K562 (cell line): ENCODE results near the gene TCOF1. TPM values are rescaled to one million over a fixed set of nuclear protein-coding genes. Genes with fewer than 3 reads are reported as not detected.

Experiments used
- AFF4 ChIP-seq: sonication (generic); formaldehyde crosslinking; IDR thresholded peaks from 2 replicates; pipeline ENCODE4 v1.8.0; 2023; ENCODE audit warnings: mild to moderate bottlenecking, missing genetic modification reagents
- ATF3 ChIP-seq, 2 experiments: fragments of 450-650 bp in 1 of 2; sonication (generic) in 1 of 2; formaldehyde crosslinking in 1 of 2; IDR thresholded peaks in 1 of 2; conservative IDR thresholded peaks in 1 of 2; 2 replicates each; pipeline versions ENCODE4 v1.6.1 to v1.8.1; 2016 to 2023; ENCODE audit warnings: mild to moderate bottlenecking in 2 of 2, moderate library complexity in 2 of 2, inconsistent platforms in 1 of 2, missing genetic modification reagents in 1 of 2
- CHD1 ChIP-seq: fragments of 200-600 bp; sonication (generic); IDR thresholded peaks from one replicate; pipeline ENCODE4 v1.6.1; 2012; ENCODE audit warnings: mild to moderate bottlenecking, moderate library complexity, low read length, inconsistent platforms
- COPS2 ChIP-seq: fragments of 450-650 bp; conservative IDR thresholded peaks from 2 replicates; pipeline ENCODE4 v1.6.1; 2016; ENCODE audit warnings: mild to moderate bottlenecking, moderate library complexity
- CSDE1 ChIP-seq, 2 experiments: fragments of 450-650 bp; IDR thresholded peaks; 2 replicates each; pipeline ENCODE4 v1.6.1; 2016; ENCODE audit warnings: mild to moderate bottlenecking in 1 of 2
- E2F4 ChIP-seq: sonication (generic); formaldehyde crosslinking; IDR thresholded peaks from 2 replicates; pipeline ENCODE4 v1.8.0; 2022; ENCODE audit warnings: mild to moderate bottlenecking, low read depth, missing genetic modification reagents
- MAZ ChIP-seq, 2 experiments: fragments of 450-650 bp in 1 of 2; sonication (generic) in 1 of 2; formaldehyde crosslinking; IDR thresholded peaks in 1 of 2; conservative IDR thresholded peaks in 1 of 2; 2 replicates each; pipeline versions ENCODE4 v1.4.0 to v1.5.0; 2020; ENCODE audit warnings: mild to moderate bottlenecking in 1 of 2, missing genetic modification reagents in 1 of 2
- NR3C1 ChIP-seq: sonication (generic); formaldehyde crosslinking; IDR thresholded peaks from 2 replicates; pipeline ENCODE4 v1.8.1; 2022; ENCODE audit warnings: missing genetic modification reagents
- POLR2A ChIP-seq: fragments of 450-650 bp; conservative IDR thresholded peaks from 2 replicates; pipeline ENCODE4 v1.6.1; 2016
- POLR3A ChIP-seq: IDR thresholded peaks from 2 replicates; pipeline ENCODE4 v1.6.1; 2011; ENCODE audit warnings: borderline replicate concordance, mild to moderate bottlenecking, moderate library complexity; ENCODE audit not compliant: insufficient read length, insufficient read depth; ENCODE audit errors: extremely low read depth
- TSHZ1 ChIP-seq: fragments of 250-450 bp; sonication (Bioruptor Pico); IDR thresholded peaks from 2 replicates; pipeline ENCODE4 v1.4.0; 2020; ENCODE audit warnings: mild to moderate bottlenecking, moderate library complexity
- ZNF277 ChIP-seq: fragments of 250-450 bp; sonication (Bioruptor Pico); IDR thresholded peaks from 2 replicates; pipeline ENCODE4 v1.8.0; 2022; ENCODE audit warnings: inconsistent platforms, mild to moderate bottlenecking, moderate library complexity, borderline replicate concordance
- polyA plus RNA-seq, 8 experiments: library from polyadenylated mRNA; depleted of rRNA in 4 of 8; stranded (reverse) in 5 of 8; unstranded in 3 of 8; fragments of >200 nt; fragmentation: Nextera tagmentation in 2 of 8; fragmentation: Illumina TruSeq in 1 of 8; extraction: Ambion mirVana in 2 of 8; extraction: Trizol in 1 of 8; gene quantifications; 2 replicates each; pipeline versions ENCODE4 v1.2.1 to v1.2.3, GENCODE V29; 2011 to 2014; ENCODE audit warnings: inconsistent platforms in 1 of 8, missing spikeins in 1 of 8
- total RNA-seq, 7 experiments: library from RNA; depleted of rRNA in 6 of 7; stranded (reverse); fragments of >200 nt in 6 of 7; fragmentation: Illumina TruSeq in 2 of 7; extraction: Trizol in 2 of 7; gene quantifications; 2 replicates each; pipeline versions ENCODE4 v1.2.1 to v1.2.3, GENCODE V29; 2011 to 2021; ENCODE audit warnings: low replicate concordance in 1 of 7

The TCOF1 gene
- total and polyA plus RNA-seq, 9 of the 15 experiments (the other 6 are each of a cell fraction or from before 2014, with no cell fraction given) = 9.8 to 134 (median 61.7) TPM

GRCh38 chr5:150357326-150358260 is at the start of gene TCOF1 (continued):
- TF ChIP-seq COPS2 (no peak), AFF4 (CRISPR knock-in tag) (0 out of 2 replicates have a peak, but pooled peaks have one; percentile 19), E2F4 (CRISPR knock-in tag) (peak; percentile 90), NR3C1 (CRISPR knock-in tag) (0 out of 2 replicates have a peak, but pooled peaks have one; percentile 19), MAZ (CRISPR knock-in tag; conservative IDR thresholded peaks at IDR 0.05 in 1 of 2, IDR thresholded peaks at IDR 0.05 in 1 of 2) (peak; percentile 68 to 81), CHD1 (peak; percentile 62), ATF3 (IDR thresholded peaks at IDR 0.05) (no peak), ATF3 (CRISPR knock-in tag; conservative IDR thresholded peaks at IDR 0.05) (no peak), ZNF277 (CRISPR knock-in tag) (no peak), TSHZ1 (CRISPR knock-in tag) (no peak), POLR3A (no peak), CSDE1 (IDR thresholded peaks at IDR 0.05) (no peak), POLR2A (peak; percentile 84)
